C4-2B (cell line): ENCODE data around the gene OR6T1.

Source experiments
- H3K27ac ChIP-seq: fragments of 450-650 bp; 2 replicates; pipeline ENCODE4 v1.5.1; 2017
- ZFX ChIP-seq: fragments of 450-650 bp; IDR thresholded peaks from 2 replicates; pipeline ENCODE4 v1.6.1; 2017
- TF ChIP-seq, protein P1 (sequence below): fragments of 450-650 bp; conservative IDR thresholded peaks from 2 replicates; pipeline ENCODE4 v1.5.1; 2017; ENCODE audit warnings: mild to moderate bottlenecking

Gene OR6T1

GRCh38 chr11:123899792-123900191, 43.8 kb downstream of the OR6T1 start:
- TF ChIP-seq ZFX, result no peak
- TF ChIP-seq, protein P1, sequence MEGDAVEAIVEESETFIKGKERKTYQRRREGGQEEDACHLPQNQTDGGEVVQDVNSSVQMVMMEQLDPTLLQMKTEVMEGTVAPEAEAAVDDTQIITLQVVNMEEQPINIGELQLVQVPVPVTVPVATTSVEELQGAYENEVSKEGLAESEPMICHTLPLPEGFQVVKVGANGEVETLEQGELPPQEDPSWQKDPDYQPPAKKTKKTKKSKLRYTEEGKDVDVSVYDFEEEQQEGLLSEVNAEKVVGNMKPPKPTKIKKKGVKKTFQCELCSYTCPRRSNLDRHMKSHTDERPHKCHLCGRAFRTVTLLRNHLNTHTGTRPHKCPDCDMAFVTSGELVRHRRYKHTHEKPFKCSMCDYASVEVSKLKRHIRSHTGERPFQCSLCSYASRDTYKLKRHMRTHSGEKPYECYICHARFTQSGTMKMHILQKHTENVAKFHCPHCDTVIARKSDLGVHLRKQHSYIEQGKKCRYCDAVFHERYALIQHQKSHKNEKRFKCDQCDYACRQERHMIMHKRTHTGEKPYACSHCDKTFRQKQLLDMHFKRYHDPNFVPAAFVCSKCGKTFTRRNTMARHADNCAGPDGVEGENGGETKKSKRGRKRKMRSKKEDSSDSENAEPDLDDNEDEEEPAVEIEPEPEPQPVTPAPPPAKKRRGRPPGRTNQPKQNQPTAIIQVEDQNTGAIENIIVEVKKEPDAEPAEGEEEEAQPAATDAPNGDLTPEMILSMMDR, result no peak

More at GRCh38 chr11:123899792-123900191, 43.8 kb downstream of the OR6T1 start:
- H3K27ac ChIP-seq, result no peak overlapping the region
